NCI-H2081 (cell line): ENCODE results near the gene ANXA10.
"Not testable (repeated sequence)": the region's sequence is repeated elsewhere in the genome, so short reads cannot be mapped to it uniquely, and the experiment has no call there.

ENCODE experiments used
- DNase-seq, 2 experiments: peaks; one replicate each; lab custom pipeline; 2025; lab: John Stamatoyannopoulos, UW

The ANXA10 gene

GRCh38 chr4:168092176-168092712, at the start of gene ANXA10:
Gene ANXA10 (plus strand): TSS chr4:168092537. CDS start chr4:168092701, 164 bp downstream.
- no peak for DNase-seq

GRCh38 chr4:168045354-168045753, 47.0 kb upstream of the ANXA10 start:
- DNase-seq: no peak

- no peak for DNase-seq
Measured at GRCh38 chr4:168050002-168050401, 42.3 kb upstream of the ANXA10 start.

- no peak for DNase-seq
Measured at GRCh38 chr4:168051526-168051925, 40.8 kb upstream of the ANXA10 start.

- no peak for DNase-seq
Measured at GRCh38 chr4:168057412-168057811, 34.9 kb upstream of the ANXA10 start.

- DNase-seq: no peak
Measured at GRCh38 chr4:168059251-168059650, 33.1 kb upstream of the ANXA10 start.

- no peak for DNase-seq
Measured at GRCh38 chr4:168063031-168063430, 29.3 kb upstream of the ANXA10 start.

- no peak for DNase-seq
Measured at GRCh38 chr4:168070903-168071302, 21.4 kb upstream of the ANXA10 start.

- no peak for DNase-seq
Measured at GRCh38 chr4:168071304-168071703, 21.0 kb upstream of the ANXA10 start.

GRCh38 chr4:168074861-168075260, 17.5 kb upstream of the ANXA10 start:
- no peak for DNase-seq

GRCh38 chr4:168076989-168077725, 15.2 kb upstream of the ANXA10 start:
- peak; percentile 45 to 72 for DNase-seq

GRCh38 chr4:168077726-168078239, 14.6 kb upstream of the ANXA10 start:
- DNase-seq: no peak

- no peak for DNase-seq
Measured at GRCh38 chr4:168082379-168082778, 10.0 kb upstream of the ANXA10 start.

GRCh38 chr4:168095776-168096406, 3.6 kb downstream of the ANXA10 start:
- no peak for DNase-seq

- DNase-seq: no peak
Measured at GRCh38 chr4:168096407-168096784, 4.1 kb downstream of the ANXA10 start.

GRCh38 chr4:168097161-168097560, 4.8 kb downstream of the ANXA10 start:
- no peak for DNase-seq

GRCh38 chr4:168098248-168098717, 5.9 kb downstream of the ANXA10 start:
- DNase-seq: no peak

- DNase-seq: no peak
Measured at GRCh38 chr4:168099195-168099594, 6.9 kb downstream of the ANXA10 start.

- no peak for DNase-seq
Measured at GRCh38 chr4:168101026-168101425, 8.7 kb downstream of the ANXA10 start.

GRCh38 chr4:168102403-168102802, 10.1 kb downstream of the ANXA10 start:
- DNase-seq: no peak

GRCh38 chr4:168109527-168109926, 17.2 kb downstream of the ANXA10 start:
- no peak for DNase-seq

GRCh38 chr4:168113059-168113458, 20.7 kb downstream of the ANXA10 start:
- not testable (repeated sequence) for DNase-seq

GRCh38 chr4:168118116-168118655, 25.8 kb downstream of the ANXA10 start:
- no peak for DNase-seq
